Gastroesophageal sphincter (tissue), 4 donors: ENCODE results near the gene LSM4. TPM values are rescaled to one million over a fixed set of nuclear protein-coding genes. Genes with fewer than 3 reads are reported as not detected.

Experiments used
- ATAC-seq: fragments of 150-250 bp; one replicate; pipeline ENCODE4 v1.9.1; 2016; ENCODE audit warnings: mild to moderate bottlenecking, moderate library complexity
- H3K27ac ChIP-seq, 4 donors: fragments of 200-600 bp; sonication (generic) in 3 of 4; 1 replicate in 3 of 4; 2 replicates in 1 of 4; pipeline ENCODE4 v1.5.1; 2016 to 2019
- H3K27me3 ChIP-seq: fragments of 200-600 bp; sonication (generic); one replicate; pipeline ENCODE4 v1.5.1; 2019
- H3K36me3 ChIP-seq, 2 donors: fragments of 200-600 bp; sonication (generic); one replicate each; pipeline ENCODE4 v1.5.1; 2019; ENCODE audit warnings: control low read depth in 1 of 2
- H3K4me1 ChIP-seq, 3 donors: fragments of 200-600 bp; sonication (generic); 1 replicate in 2 of 3; 2 replicates in 1 of 3; pipeline ENCODE4 v1.5.1; 2016 to 2019; ENCODE audit warnings: control low read depth in 2 of 3
- H3K4me3 ChIP-seq, 2 donors: fragments of 200-600 bp; sonication (generic); one replicate each; pipeline ENCODE4 v1.5.1; 2019; ENCODE audit warnings: mild to moderate bottlenecking in 1 of 2, moderate library complexity in 1 of 2
- H3K9me3 ChIP-seq, 3 donors: fragments of 200-600 bp; sonication (generic); one replicate each; pipeline ENCODE4 v1.5.1; 2017 to 2019; ENCODE audit warnings: control low read depth in 2 of 3
- EP300 ChIP-seq: sonication (generic); formaldehyde crosslinking; IDR thresholded peaks from one replicate; pipeline ENCODE4 v1.6.1; 2017; ENCODE audit warnings: antibody characterized with exemption, mild to moderate bottlenecking
- POLR2A ChIP-seq, 2 donors: fragments of 450-650 bp; IDR thresholded peaks; one replicate each; pipeline ENCODE4 v1.6.1; 2017; ENCODE audit warnings: antibody characterized with exemption in 2 of 2, mild to moderate bottlenecking in 2 of 2, moderate library complexity in 1 of 2
- POLR2AphosphoS5 ChIP-seq: sonication (generic); formaldehyde crosslinking; IDR thresholded peaks from one replicate; pipeline ENCODE4 v1.6.1; 2017; ENCODE audit warnings: antibody characterized with exemption
- WGBS, 2 donors: methylation state at CpG; one replicate each; pipeline ENCODE4 v1.1.5; 2018; ENCODE audit warnings: low coverage in 1 of 2; 5-methylcytosine and 5-hydroxymethylcytosine counted together
- small RNA-seq, 4 donors: library from RNA; depleted of rRNA; stranded (forward); fragments of <200 nt; gene quantifications; one replicate each; pipeline ENCODE3, GENCODE V24; 2016
- total RNA-seq, 4 donors: library from RNA; depleted of rRNA; stranded (reverse); fragments of >200 nt; gene quantifications; one replicate each; pipeline ENCODE4 v1.1.0, GENCODE V29; 2016
- TF ChIP-seq, protein P1 (sequence below), 4 experiments: fragments of 200-600 bp in 2 of 4; fragments of 450-650 bp in 2 of 4; sonication (generic) in 1 of 4; IDR thresholded peaks; one replicate each; pipeline ENCODE4 v1.5.1; 2017 to 2019; ENCODE audit warnings: antibody characterized with exemption in 4 of 4, mild to moderate bottlenecking in 2 of 4, moderate library complexity in 2 of 4

The LSM4 gene
- total RNA-seq, 4 donors from 2014 or later, result 81.2 to 116 (median 94.5) TPM

DNA sequence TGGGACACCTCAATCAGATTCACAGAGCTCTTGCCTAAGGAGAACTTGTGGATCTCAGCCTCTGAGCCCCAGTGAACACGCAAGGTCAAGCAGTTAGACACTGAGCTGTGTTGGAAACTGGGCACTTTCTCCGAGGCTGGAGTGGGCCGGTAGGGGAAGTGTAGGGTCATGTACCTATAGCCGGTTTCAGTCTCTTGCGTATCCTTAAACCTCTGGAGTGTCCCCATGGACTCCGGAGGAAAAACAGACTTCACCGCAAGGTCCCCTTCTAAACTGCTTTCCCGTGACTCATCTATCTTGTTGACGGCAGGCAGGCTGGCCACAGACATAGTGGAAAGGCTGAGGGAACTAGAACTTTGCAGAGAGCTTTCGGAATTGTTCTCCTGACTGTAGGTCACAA, 60.0 kb downstream of the LSM4 start:
- Histone ChIP-seq H3K27me3 (no peaks in the 10 kb centered on the region), H3K9me3 (no peaks in the 10 kb centered on the region), H3K4me1 (no peaks in the 10 kb centered on the region), H3K36me3 (peaks cover 0 to 68% of the 10 kb centered on the region in 2 donors), H3K4me3 (no peak overlapping the region), H3K27ac (no peak overlapping the region)
- TF ChIP-seq POLR2A (IDR thresholded peaks at IDR 0.05), result no peak
- WGBS, 2 donors, result no CpG with 5 or more reads among the region's 10 CpGs
- ATAC-seq, result no peak

DNA sequence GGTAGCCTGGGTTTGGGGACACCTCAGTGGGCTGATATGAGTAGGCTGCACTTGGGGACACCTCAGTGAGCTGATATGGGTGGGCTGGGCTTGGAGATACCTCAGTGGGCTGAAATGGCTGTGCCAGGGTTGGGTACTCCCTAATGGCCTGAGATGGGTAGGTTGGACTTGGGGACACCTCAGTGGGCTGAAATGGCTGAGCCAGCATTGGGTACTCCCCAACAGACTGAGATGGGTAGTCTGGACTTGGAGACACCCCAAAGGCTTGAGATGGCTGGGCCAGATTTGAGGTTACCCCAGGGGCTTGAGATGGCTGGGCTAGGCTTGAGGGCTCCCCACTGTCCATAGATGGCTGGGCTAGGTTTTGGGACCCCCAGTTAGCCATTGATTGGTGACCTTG, 60.7 kb downstream of the LSM4 start:
- H3K9me3 ChIP-seq, result no peaks in the 10 kb centered on the region
- H3K4me1 ChIP-seq, result no peaks in the 10 kb centered on the region

DNA sequence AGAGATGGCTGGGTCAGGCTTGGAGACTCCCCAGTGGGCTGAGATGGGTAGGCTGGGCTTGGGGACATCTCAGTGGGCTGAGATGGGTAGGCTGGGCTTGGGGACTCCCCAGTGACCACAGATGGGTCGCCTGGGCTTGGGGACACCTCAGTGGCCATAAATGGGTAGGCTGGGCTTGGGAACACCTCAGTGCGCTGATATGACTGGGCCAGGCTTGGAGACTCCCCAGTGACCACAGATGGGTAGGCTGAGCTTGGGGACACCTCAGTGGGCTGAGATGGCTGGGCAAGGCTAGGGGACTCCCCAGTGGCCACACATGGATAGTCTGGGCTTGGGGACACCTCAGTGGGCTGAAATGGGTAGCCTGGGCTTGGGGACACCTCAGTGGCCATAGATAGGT, 61.4 kb downstream of the LSM4 start:
- no CpG with 5 or more reads among the region's 2 CpGs for WGBS, 2 donors
- Histone ChIP-seq H3K4me3 (no peak overlapping the region), H3K4me1 (no peaks in the 10 kb centered on the region), H3K27me3 (no peaks in the 10 kb centered on the region), H3K27ac (no peak overlapping the region), H3K9me3 (no peaks in the 10 kb centered on the region), H3K36me3 (peaks cover 0 to 68% of the 10 kb centered on the region in 2 donors)
- no peak for ATAC-seq
- TF ChIP-seq, protein P1, sequence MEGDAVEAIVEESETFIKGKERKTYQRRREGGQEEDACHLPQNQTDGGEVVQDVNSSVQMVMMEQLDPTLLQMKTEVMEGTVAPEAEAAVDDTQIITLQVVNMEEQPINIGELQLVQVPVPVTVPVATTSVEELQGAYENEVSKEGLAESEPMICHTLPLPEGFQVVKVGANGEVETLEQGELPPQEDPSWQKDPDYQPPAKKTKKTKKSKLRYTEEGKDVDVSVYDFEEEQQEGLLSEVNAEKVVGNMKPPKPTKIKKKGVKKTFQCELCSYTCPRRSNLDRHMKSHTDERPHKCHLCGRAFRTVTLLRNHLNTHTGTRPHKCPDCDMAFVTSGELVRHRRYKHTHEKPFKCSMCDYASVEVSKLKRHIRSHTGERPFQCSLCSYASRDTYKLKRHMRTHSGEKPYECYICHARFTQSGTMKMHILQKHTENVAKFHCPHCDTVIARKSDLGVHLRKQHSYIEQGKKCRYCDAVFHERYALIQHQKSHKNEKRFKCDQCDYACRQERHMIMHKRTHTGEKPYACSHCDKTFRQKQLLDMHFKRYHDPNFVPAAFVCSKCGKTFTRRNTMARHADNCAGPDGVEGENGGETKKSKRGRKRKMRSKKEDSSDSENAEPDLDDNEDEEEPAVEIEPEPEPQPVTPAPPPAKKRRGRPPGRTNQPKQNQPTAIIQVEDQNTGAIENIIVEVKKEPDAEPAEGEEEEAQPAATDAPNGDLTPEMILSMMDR (IDR thresholded peaks at IDR 0.05), result no peak
- TF ChIP-seq EP300 (no peak), POLR2AphosphoS5 (no peak), POLR2A (IDR thresholded peaks at IDR 0.05) (no peak)

More for the DNA sequence above, 60.7 kb downstream of the LSM4 start:
- no peak overlapping the region for H3K4me3 ChIP-seq
- no peak overlapping the region for H3K27ac ChIP-seq
- H3K27me3 ChIP-seq, result no peaks in the 10 kb centered on the region
- ATAC-seq, result no peak
- H3K36me3 ChIP-seq, result peaks cover 0 to 68% of the 10 kb centered on the region in 2 donors
- TF ChIP-seq POLR2AphosphoS5 (no peak), EP300 (no peak), POLR2A (IDR thresholded peaks at IDR 0.05) (no peak)
- TF ChIP-seq, protein P1 (IDR thresholded peaks at IDR 0.05), result no peak

DNA sequence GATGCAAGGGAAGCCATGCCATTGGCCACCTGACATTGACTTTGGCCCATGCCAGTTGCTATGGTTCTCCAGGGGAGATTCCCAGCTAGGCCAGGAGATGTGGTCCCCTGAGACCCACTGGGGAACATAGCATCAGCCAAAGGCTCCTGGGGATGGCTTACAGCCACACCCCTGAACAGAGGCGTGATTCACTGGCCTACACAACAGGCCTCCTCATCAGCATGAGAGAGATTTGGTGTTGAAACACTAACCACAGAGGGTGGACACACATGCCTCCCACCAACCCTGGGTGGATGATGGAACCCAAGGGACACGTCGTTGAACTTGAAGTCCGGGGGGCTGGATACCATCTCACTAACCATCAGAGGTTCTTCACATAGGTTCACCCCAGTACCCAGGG, 63.0 kb downstream of the LSM4 start:
- no CpG with 5 or more reads among the region's 4 CpGs for WGBS, 2 donors
- Histone ChIP-seq H3K9me3 (no peaks in the 10 kb centered on the region), H3K36me3 (peaks cover 0 to 52% of the 10 kb centered on the region in 2 donors), H3K4me3 (no peak overlapping the region), H3K27ac (no peak overlapping the region), H3K27me3 (peaks cover 10% of the 10 kb centered on the region), H3K4me1 (no peaks in the 10 kb centered on the region)
- no peak for TF ChIP-seq EP300
- TF ChIP-seq POLR2AphosphoS5, result no peak
- TF ChIP-seq POLR2A (IDR thresholded peaks at IDR 0.05), result no peak
- TF ChIP-seq, protein P1 (IDR thresholded peaks at IDR 0.05), result no peak
- ATAC-seq, result no peak

DNA sequence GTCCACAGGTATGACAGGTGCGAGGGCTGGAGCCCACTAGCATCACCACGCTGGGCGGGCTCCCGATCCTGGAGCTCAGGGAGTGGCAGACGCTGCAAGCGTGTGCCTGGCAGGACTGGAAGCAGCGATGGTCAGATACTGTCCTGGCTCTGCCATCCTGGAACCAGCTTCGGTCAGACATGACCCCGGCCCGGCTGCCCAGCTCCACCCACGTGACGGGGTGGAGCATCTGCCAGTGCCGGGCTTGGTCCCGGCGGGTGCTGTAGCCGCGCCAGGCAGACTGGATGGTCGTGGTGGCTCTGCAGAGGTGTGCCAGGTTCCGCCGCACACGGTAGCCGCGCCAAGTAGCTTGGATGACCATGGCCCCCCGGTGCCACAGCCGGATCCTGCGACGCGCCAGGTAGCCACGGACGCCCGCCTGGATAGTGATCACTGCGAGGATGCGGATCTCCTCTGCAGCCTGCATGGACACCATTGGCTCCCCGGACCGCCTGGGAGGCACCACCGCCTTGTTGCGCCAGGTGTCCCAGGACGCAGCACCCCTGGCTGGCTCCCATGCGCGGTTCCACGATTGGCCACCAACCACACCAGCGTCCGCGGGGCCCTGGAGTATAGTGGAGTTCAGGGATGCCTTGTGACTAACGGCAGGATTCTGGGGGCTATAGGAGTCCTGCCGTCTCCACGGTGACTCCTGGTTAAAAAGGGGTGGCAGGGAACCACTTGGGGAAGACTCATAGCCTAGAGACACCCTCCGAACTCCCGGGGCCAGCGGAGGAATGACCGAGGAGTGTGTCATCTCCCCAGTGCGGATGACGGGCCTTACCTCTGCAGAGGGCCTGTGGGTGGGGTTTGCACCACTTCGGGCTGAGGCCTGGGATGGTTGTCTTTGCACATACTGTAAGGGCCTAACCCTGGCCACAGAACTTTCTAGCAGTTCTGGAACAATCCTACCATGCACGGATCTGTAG, 65.1 kb downstream of the LSM4 start:
- H3K4me1 ChIP-seq, result no peaks in the 10 kb centered on the region
- no peak overlapping the region for H3K4me3 ChIP-seq
- peaks cover 29% of the 10 kb centered on the region for H3K27me3 ChIP-seq
- peaks cover 0 to 31% of the 10 kb centered on the region in 2 donors for H3K36me3 ChIP-seq
- no peak overlapping the region for H3K27ac ChIP-seq
- WGBS, 2 donors, result 80% methylated on average over 1 of the region's 55 CpGs; no CpG with 5 or more reads in 1 of the 2 donors
- TF ChIP-seq, protein P1 (IDR thresholded peaks at IDR 0.05), result no peak
- TF ChIP-seq POLR2AphosphoS5, result no peak
- no peak for TF ChIP-seq EP300
- no peak for TF ChIP-seq POLR2A (IDR thresholded peaks at IDR 0.05)
- ATAC-seq, result no peak
- H3K9me3 ChIP-seq, result no peaks in the 10 kb centered on the region

Small RNAs within 50 kb of the gene (small RNA-seq; reads per million reads assigned to genes)
- gene MIR3188 (0 to 0.37 (median 0.27) reads per million in 4 donors), gene RN7SL513P (0 reads per million in 4 donors), gene RPL39P38 (0 reads per million in 4 donors)

Other genes with a start within 250 kb of the LSM4 start
- gene IL12RB1, start 236.1 kb downstream of the LSM4 start, total RNA-seq, result 1 to 10 TPM in 3 of 4 donors, under 1 TPM in 1; 0.15 to 3.5 (median 1.5) TPM
- 1 to 10 TPM; 3.3 to 8.8 (median 4.8) TPM for gene MAST3, start 225.3 kb downstream of the LSM4 start, total RNA-seq
- 10 to 100 TPM in 3 of 4 donors, 1 to 10 TPM in 1; 5.3 to 30.1 (median 22.7) TPM for gene PIK3R2, start 169.9 kb downstream of the LSM4 start, total RNA-seq
- 10 to 100 TPM in 3 of 4 donors, 1 to 10 TPM in 1; 4.4 to 79.6 (median 40.8) TPM for gene IFI30, start 149.3 kb downstream of the LSM4 start, total RNA-seq
- 10 to 100 TPM; 13.8 to 30.7 (median 22.4) TPM for gene MPV17L2, start 129.9 kb downstream of the LSM4 start, total RNA-seq
- 1 to 10 TPM in 3 of 4 donors, under 1 TPM in 1; 0.92 to 3.8 (median 1.6) TPM for gene RAB3A, start 119.0 kb downstream of the LSM4 start, total RNA-seq
- gene PDE4C, start 96.6 kb downstream of the LSM4 start, total RNA-seq, result 1 to 10 TPM in 1 of 4 donors, under 1 TPM in 3; 0.35 to 2.3 (median 0.53) TPM
- gene IQCN, start 48.6 kb downstream of the LSM4 start, total RNA-seq, result 1 to 10 TPM in 2 of 4 donors, under 1 TPM in 2; 0.27 to 4.4 (median 1.3) TPM
- 100 to 1,000 TPM; 241 to 573 (median 297) TPM for gene JUND, start 41.5 kb downstream of the LSM4 start, total RNA-seq
- 10 to 100 TPM; 15.0 to 38.2 (median 23.1) TPM for gene PGPEP1, start 17.5 kb upstream of the LSM4 start, total RNA-seq
- 1 to 10 TPM in 3 of 4 donors, under 1 TPM in 1; 0.62 to 3.7 (median 3.0) TPM for gene GDF15, start 63.1 kb upstream of the LSM4 start, total RNA-seq
- 10 to 100 TPM in 1 of 4 donors, 1 to 10 TPM in 3; 1.9 to 19.0 (median 4.8) TPM for gene LRRC25, start 74.5 kb upstream of the LSM4 start, total RNA-seq
- 10 to 100 TPM; 58.4 to 76.2 (median 61.3) TPM for gene SSBP4, start 96.3 kb upstream of the LSM4 start, total RNA-seq
- gene ISYNA1, start 115.1 kb upstream of the LSM4 start, total RNA-seq, result 10 to 100 TPM; 15.2 to 31.6 (median 19.8) TPM
- 10 to 100 TPM; 12.5 to 19.0 (median 14.7) TPM for gene ELL, start 199.0 kb upstream of the LSM4 start, total RNA-seq
- 100 to 1,000 TPM; 408 to 436 (median 418) TPM for gene FKBP8, start 220.5 kb upstream of the LSM4 start, total RNA-seq
- gene KXD1, start 234.8 kb upstream of the LSM4 start, total RNA-seq, result 100 to 1,000 TPM; 130 to 137 (median 135) TPM
- 100 to 1,000 TPM; 371 to 644 (median 574) TPM for gene UBA52, start 248.8 kb upstream of the LSM4 start, total RNA-seq